ENCODE measurements around the gene OR10V1. TPM values are rescaled to one million over a fixed set of nuclear protein-coding genes. Genes with fewer than 3 reads are reported as not detected.

OR10V1 gene, protein sequence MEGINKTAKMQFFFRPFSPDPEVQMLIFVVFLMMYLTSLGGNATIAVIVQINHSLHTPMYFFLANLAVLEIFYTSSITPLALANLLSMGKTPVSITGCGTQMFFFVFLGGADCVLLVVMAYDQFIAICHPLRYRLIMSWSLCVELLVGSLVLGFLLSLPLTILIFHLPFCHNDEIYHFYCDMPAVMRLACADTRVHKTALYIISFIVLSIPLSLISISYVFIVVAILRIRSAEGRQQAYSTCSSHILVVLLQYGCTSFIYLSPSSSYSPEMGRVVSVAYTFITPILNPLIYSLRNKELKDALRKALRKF
- total RNA-seq, result not detected in 2 replicates
- long read RNA-seq, result 0 reads

- Mint-ChIP-seq H3K4me1 (ENCODE audit: unreplicated experiment) (no peaks in the 10 kb centered on the region), H3K27ac (ENCODE audit: unreplicated experiment) (no peak within 1 kb of the TSS), H3K9me3 (ENCODE audit: unreplicated experiment) (no peaks in the 10 kb centered on the region), H3K27me3 (ENCODE audit: unreplicated experiment) (peaks cover 40% of the 10 kb centered on the region), H3K4me3 (ENCODE audit: unreplicated experiment) (no peak within 1 kb of the TSS), H3K36me3 (ENCODE audit: unreplicated experiment) (no peaks in the 10 kb centered on the region)
- no peak for DNase-seq (ENCODE audit: extremely low spot score, unreplicated experiment)
- no peak for TF ChIP-seq CTCF (IDR thresholded peaks at IDR 0.05)
Observed at GRCh38 chr11:59713745-59714144, at the start of gene OR10V1. OR10V1 (minus strand) TSS chr11:59713845; CDS start chr11:59713845, 0 bp downstream.

DNA sequence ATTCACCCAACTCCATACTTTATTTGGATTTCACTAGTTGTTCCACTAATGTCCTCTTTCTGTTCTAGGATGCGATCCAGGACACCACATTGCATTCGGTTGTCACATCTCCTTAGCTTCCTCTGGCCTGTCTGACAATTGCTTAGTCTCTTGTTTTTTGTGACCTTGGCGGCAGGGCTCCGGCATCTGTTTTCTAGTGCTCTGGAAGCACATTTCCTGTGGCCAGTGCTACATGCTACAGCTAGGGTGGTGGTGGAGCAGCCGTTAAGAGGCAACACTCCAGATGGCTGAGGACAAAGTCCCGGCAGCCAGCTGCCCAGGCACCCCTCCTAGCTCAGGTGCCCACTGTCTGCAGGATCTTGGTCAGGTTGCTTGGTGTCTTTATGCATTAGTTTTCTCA, 48.3 kb upstream of the OR10V1 start:
- TF ChIP-seq CTCF (IDR thresholded peaks at IDR 0.05), result no peak
- Mint-ChIP-seq H3K27me3 (ENCODE audit: unreplicated experiment) (no peaks in the 10 kb centered on the region), H3K27ac (ENCODE audit: unreplicated experiment) (no peak overlapping the region), H3K9me3 (ENCODE audit: unreplicated experiment) (no peaks in the 10 kb centered on the region), H3K4me1 (ENCODE audit: unreplicated experiment) (peaks cover 10% of the 10 kb centered on the region), H3K4me3 (ENCODE audit: unreplicated experiment) (no peak overlapping the region), H3K36me3 (ENCODE audit: unreplicated experiment) (peaks cover 3% of the 10 kb centered on the region)
- DNase-seq (ENCODE audit: extremely low spot score, unreplicated experiment), result no peak

DNA sequence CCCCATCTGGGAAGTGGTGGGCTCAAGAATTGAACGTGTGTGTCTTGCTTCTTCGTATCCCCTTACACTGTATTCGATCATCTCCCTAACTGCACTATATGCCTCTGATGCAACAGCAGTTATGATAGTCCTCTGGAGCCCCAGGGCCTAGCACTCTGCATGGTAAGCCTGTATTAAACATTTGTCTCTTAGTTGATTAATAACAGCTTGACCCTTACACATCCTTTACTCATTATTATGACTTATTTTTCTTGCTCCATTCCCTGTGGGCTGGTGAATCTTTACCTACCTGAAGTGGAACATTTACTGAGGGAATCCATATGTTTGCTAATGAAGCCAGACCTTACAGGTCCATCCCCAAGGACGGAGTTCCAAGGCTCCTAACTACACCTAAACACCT, 47.1 kb upstream of the OR10V1 start:
- no peak for DNase-seq (ENCODE audit: extremely low spot score, unreplicated experiment)
- Mint-ChIP-seq H3K36me3 (ENCODE audit: unreplicated experiment) (peaks cover 3% of the 10 kb centered on the region), H3K27me3 (ENCODE audit: unreplicated experiment) (no peaks in the 10 kb centered on the region), H3K27ac (ENCODE audit: unreplicated experiment) (no peak overlapping the region), H3K9me3 (ENCODE audit: unreplicated experiment) (no peaks in the 10 kb centered on the region), H3K4me3 (ENCODE audit: unreplicated experiment) (no peak overlapping the region), H3K4me1 (ENCODE audit: unreplicated experiment) (peaks cover 22% of the 10 kb centered on the region)
- TF ChIP-seq CTCF (IDR thresholded peaks at IDR 0.05), result no peak

DNA sequence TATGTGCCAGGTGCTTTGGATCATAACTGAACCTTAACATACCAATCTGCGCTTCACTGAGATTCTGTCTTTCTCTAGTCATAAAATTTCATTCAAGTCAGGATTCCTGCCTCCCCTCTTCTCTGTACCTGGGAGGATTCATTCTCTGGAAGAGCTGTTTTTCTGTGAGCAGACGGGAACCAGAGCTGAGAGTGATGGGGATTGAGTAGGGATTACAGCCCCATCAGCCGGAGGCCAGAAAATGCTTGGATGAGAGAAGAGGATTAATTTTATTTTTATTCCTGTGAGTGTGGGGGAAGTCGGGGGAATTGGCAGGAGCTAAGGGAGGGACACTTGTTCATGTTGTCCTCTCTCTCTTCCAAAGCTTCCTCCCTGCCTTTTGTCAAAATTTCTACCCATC, 46.3 kb upstream of the OR10V1 start:
- Mint-ChIP-seq H3K27ac (ENCODE audit: unreplicated experiment) (no peak overlapping the region), H3K27me3 (ENCODE audit: unreplicated experiment) (no peaks in the 10 kb centered on the region), H3K36me3 (ENCODE audit: unreplicated experiment) (peaks cover 3% of the 10 kb centered on the region), H3K9me3 (ENCODE audit: unreplicated experiment) (no peaks in the 10 kb centered on the region), H3K4me3 (ENCODE audit: unreplicated experiment) (no peak overlapping the region), H3K4me1 (ENCODE audit: unreplicated experiment) (peaks cover 19% of the 10 kb centered on the region)
- no peak for TF ChIP-seq CTCF (IDR thresholded peaks at IDR 0.05)
- DNase-seq (ENCODE audit: extremely low spot score, unreplicated experiment), result no peak

DNA sequence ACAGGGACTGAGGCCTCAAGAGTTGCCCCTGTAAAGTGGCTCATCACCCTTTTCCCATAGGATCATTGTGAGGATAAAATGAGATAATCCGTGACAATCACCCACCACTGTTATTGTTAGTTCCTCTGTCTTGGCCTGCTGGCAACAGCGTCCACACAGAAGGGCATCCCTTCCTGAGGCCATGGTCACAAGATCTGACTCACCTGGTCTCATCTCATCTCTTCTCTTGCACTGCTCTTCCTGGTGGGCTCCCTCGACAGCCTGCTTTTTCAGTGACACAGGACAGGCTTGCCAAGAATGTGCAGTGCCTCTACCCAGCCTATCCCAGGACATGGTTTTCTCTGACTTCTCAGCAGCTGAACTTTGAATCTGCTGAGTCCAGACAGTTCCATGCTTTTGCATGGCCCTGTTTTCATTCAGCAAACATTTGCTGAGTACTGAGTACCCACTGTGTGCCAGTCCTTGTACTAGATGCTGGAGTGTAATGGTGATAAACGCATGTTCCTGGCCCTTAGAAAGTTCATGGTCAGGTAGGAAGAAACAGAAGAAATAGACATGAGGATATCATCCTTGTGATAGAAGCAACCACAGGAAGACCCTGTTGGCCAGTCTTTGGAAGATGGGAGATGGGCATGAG, 44.9 kb upstream of the OR10V1 start:
- no peak for DNase-seq (ENCODE audit: extremely low spot score, unreplicated experiment)
- Mint-ChIP-seq H3K4me3 (ENCODE audit: unreplicated experiment) (no peak overlapping the region), H3K27ac (ENCODE audit: unreplicated experiment) (no peak overlapping the region), H3K4me1 (ENCODE audit: unreplicated experiment) (peaks cover 21% of the 10 kb centered on the region), H3K36me3 (ENCODE audit: unreplicated experiment) (peaks cover 3% of the 10 kb centered on the region), H3K9me3 (ENCODE audit: unreplicated experiment) (no peaks in the 10 kb centered on the region), H3K27me3 (ENCODE audit: unreplicated experiment) (no peaks in the 10 kb centered on the region)
- TF ChIP-seq CTCF (IDR thresholded peaks at IDR 0.05), result no peak
